Measurements from ENCODE around the gene DOCK6.

GRCh38 chr19:11152318-11153062 lies 109.8 kb downstream of the DOCK6 start:
- TF ChIP-seq CTCF (IDR thresholded peaks at IDR 0.05) (no peak), ZFX (IDR thresholded peaks at IDR 0.05; ENCODE audit: borderline replicate concordance) (no peak)

Data from 22Rv1 (cell line).